Liver (tissue), 2 donors: ENCODE measurements around the gene C16orf86.

ENCODE experiments used
- CTCF ChIP-seq: fragments of 150-350 bp; IDR thresholded peaks from 2 replicates; pipeline ENCODE4 v1.5.1; 2017; ENCODE audit warnings: improper control_type of control experiment, low read depth, low read length; ENCODE audit not compliant: missing input control
- REST ChIP-seq: IDR thresholded peaks from 2 replicates; pipeline ENCODE4 v1.6.1; 2016; ENCODE audit warnings: antibody characterized with exemption, mild to moderate bottlenecking
- donor health status: healthy.

GRCh38 chr16:67637625-67638024, 29.0 kb upstream of the C16orf86 start:
- TF ChIP-seq CTCF (no peak), REST (no peak)
